Uterus (tissue), 2 donors: ENCODE measurements around the gene ATP4B.

Source experiments
- CTCF ChIP-seq, 4 experiments: fragments of 200-600 bp in 2 of 4; fragments of 450-650 bp in 2 of 4; sonication (generic) in 2 of 4; IDR thresholded peaks; one replicate each; pipeline ENCODE4 v1.5.1; 2016 to 2019; ENCODE audit warnings: antibody characterized with exemption in 4 of 4, mild to moderate bottlenecking in 2 of 4, moderate library complexity in 1 of 4
- POLR2A ChIP-seq, 2 donors: fragments of 450-650 bp; IDR thresholded peaks; one replicate each; pipeline ENCODE4 v1.6.1; 2016; ENCODE audit warnings: antibody characterized with exemption in 2 of 2, mild to moderate bottlenecking in 1 of 2, moderate library complexity in 1 of 2

- TF ChIP-seq CTCF (IDR thresholded peaks at IDR 0.05) (no peak), POLR2A (IDR thresholded peaks at IDR 0.05) (no peak)
Measured at GRCh38 chr13:113636266-113636963, 21.6 kb downstream of the ATP4B start.
